OCI-LY3 (cell line): ENCODE results near the gene SORBS1.

Experiments used
- H2AFZ ChIP-seq: fragments of 200-600, 300-600 bp; shearing (Covaris generic); 2 replicates; pipeline ENCODE4 v1.6.0; 2014; ENCODE audit warnings: antibody characterized with exemption, low read depth, low read length
- H3K27ac ChIP-seq: fragments of 200-600, 300-600 bp; sonication (generic); 2 replicates; pipeline ENCODE4 v1.5.1; 2014; ENCODE audit warnings: mild to moderate bottlenecking, low read length, moderate library complexity, mixed read lengths
- H3K27me3 ChIP-seq: fragments of 200-600, 300-600 bp; sonication (generic); 2 replicates; pipeline ENCODE4 v1.6.1; 2014; ENCODE audit warnings: low read depth, low read length, mixed read lengths
- H3K36me3 ChIP-seq: fragments of 200-600, 300-600 bp; sonication (generic); replicated peaks from 2 replicates; pipeline ENCODE3; 2014; ENCODE audit warnings: low read depth, low read length, mixed read lengths
- H3K4me1 ChIP-seq: fragments of 300-600, 200-600 bp; sonication (generic); 2 replicates; pipeline ENCODE4 v1.6.1; 2014; ENCODE audit warnings: low read length, mixed read lengths
- H3K4me2 ChIP-seq: fragments of 200-600, 300-600 bp; sonication (generic); 2 replicates; pipeline ENCODE4 v1.6.1; 2014; ENCODE audit warnings: low read length, mixed read lengths
- H3K4me3 ChIP-seq: fragments of 300-600, 200-600 bp; sonication (generic); 2 replicates; pipeline ENCODE4 v1.5.1; 2014; ENCODE audit warnings: antibody characterized with exemption, mild to moderate bottlenecking, low read length, moderate library complexity
- H3K79me2 ChIP-seq: fragments of 300-600, 200-600 bp; shearing (Covaris generic); 2 replicates; pipeline ENCODE4 v1.6.1; 2014; ENCODE audit warnings: mild to moderate bottlenecking, low read length, mixed read lengths
- H3K9ac ChIP-seq: fragments of 300-600, 200-600 bp; shearing (Covaris generic); 2 replicates; pipeline ENCODE4 v1.6.0; 2014; ENCODE audit warnings: mild to moderate bottlenecking, low read length, moderate library complexity
- H3K9me3 ChIP-seq: fragments of 200-600, 300-600 bp; shearing (Covaris generic); 2 replicates; pipeline ENCODE4 v1.6.1; 2014; ENCODE audit warnings: low read length, mixed read lengths; ENCODE audit not compliant: insufficient read depth
- H4K20me1 ChIP-seq: fragments of 200-600, 300-600 bp; sonication (generic); 2 replicates; pipeline ENCODE4 v1.6.1; 2016; ENCODE audit warnings: low read length, mixed read lengths; ENCODE audit not compliant: insufficient read depth
- CTCF ChIP-seq: fragments of 200-600, 300-600 bp; sonication (generic); IDR thresholded peaks from 2 replicates; pipeline ENCODE4 v1.5.1; 2014; ENCODE audit warnings: antibody characterized with exemption, low read length, low read depth
- EZH2phosphoT487 ChIP-seq: fragments of 200-600 bp; shearing (Covaris generic); IDR thresholded peaks from 2 replicates; pipeline ENCODE4 v1.6.1; 2018; ENCODE audit warnings: antibody characterized with exemption, mixed run types, low read depth

Gene SORBS1

GRCh38 chr10:95389176-95389575 lies 172.0 kb downstream of the SORBS1 start:
- Histone ChIP-seq H4K20me1 (no peaks in the 10 kb centered on the region), H3K27me3 (peaks cover 12% of the 10 kb centered on the region; the same call in 1 of the 2 replicates), H3K27ac (no peak overlapping the region), H2AFZ (no peak overlapping the region), H3K79me2 (no peaks in the 10 kb centered on the region), H3K9me3 (no peaks in the 10 kb centered on the region), H3K4me1 (peaks cover 18% of the 10 kb centered on the region), H3K4me2 (no peak overlapping the region), H3K9ac (no peak overlapping the region), H3K4me3 (no peak overlapping the region), H3K36me3 (no peaks in the 10 kb centered on the region)
- TF ChIP-seq CTCF (no peak), EZH2phosphoT487 (no peak)

DNA sequence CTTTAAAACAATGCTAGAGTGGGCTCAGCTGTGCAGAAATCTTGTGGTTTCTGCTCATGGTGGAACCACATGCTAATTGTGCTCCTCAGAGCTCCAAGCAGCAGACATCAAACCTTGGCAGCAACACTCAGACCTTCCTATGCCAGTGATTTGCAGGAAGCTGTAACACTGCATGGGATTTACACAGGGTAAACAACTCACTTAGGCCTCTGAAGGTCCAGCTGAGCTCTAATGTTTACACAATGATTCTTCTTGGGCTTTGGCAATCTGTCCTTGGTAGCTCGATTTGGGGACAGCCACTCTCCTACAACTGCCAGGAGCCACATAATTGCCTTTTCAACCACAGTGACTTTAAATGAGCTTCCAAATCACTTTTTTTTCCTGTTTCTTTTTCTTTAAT lies 172.6 kb downstream of the SORBS1 start:
- Histone ChIP-seq H4K20me1 (no peaks in the 10 kb centered on the region), H3K9me3 (no peaks in the 10 kb centered on the region), H3K36me3 (no peaks in the 10 kb centered on the region), H3K27ac (no peak overlapping the region), H3K4me2 (no peak overlapping the region), H3K27me3 (peaks cover 6% of the 10 kb centered on the region; the same call in 1 of the 2 replicates), H3K79me2 (no peaks in the 10 kb centered on the region), H2AFZ (no peak overlapping the region), H3K9ac (no peak overlapping the region), H3K4me1 (peaks cover 18% of the 10 kb centered on the region), H3K4me3 (no peak overlapping the region)
- TF ChIP-seq CTCF (no peak), EZH2phosphoT487 (no peak)

DNA sequence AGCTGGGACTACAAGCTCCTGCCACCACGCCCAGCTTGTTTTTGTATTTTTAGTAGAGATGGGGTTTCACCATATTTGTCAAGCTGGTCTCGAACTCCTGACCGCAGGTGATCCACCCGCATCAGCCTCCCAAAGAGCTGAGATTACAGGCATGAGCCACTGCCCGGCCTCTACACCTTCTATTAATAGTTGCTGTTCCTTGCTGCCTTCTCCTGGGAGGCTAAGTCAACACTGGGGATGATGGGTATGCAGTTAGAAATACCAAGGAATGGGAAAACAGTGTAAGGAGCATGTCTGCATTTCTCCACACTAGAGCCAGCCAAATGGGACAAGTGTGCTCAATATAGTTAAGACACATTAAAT lies 173.1 kb downstream of the SORBS1 start:
- no peak overlapping the region for H3K4me3 ChIP-seq
- H3K4me1 ChIP-seq: peaks cover 18% of the 10 kb centered on the region
- H2AFZ ChIP-seq: no peak overlapping the region
- H3K9ac ChIP-seq: no peak overlapping the region
- H4K20me1 ChIP-seq: no peaks in the 10 kb centered on the region
- H3K9me3 ChIP-seq: no peaks in the 10 kb centered on the region
- no peak overlapping the region for H3K4me2 ChIP-seq
- no peaks in the 10 kb centered on the region for H3K36me3 ChIP-seq
- no peak overlapping the region for H3K27ac ChIP-seq
- no peaks in the 10 kb centered on the region for H3K79me2 ChIP-seq
- peaks cover 6% of the 10 kb centered on the region; the same call in 1 of the 2 replicates for H3K27me3 ChIP-seq
- no peak for TF ChIP-seq CTCF
- no peak for TF ChIP-seq EZH2phosphoT487

GRCh38 chr10:95384011-95384704 lies 177.0 kb downstream of the SORBS1 start:
- Histone ChIP-seq H3K4me2 (no peak overlapping the region), H3K9ac (no peak overlapping the region), H4K20me1 (no peaks in the 10 kb centered on the region), H3K4me3 (no peak overlapping the region), H3K36me3 (no peaks in the 10 kb centered on the region), H3K4me1 (peaks cover 18% of the 10 kb centered on the region), H3K79me2 (no peaks in the 10 kb centered on the region), H3K27ac (no peak overlapping the region), H3K9me3 (no peaks in the 10 kb centered on the region), H3K27me3 (0 out of 2 replicates have a peak, but pooled peaks cover 6% of the 10 kb centered on the region), H2AFZ (no peak overlapping the region)
- TF ChIP-seq EZH2phosphoT487 (no peak), CTCF (no peak)
